WERI-Rb-1 (cell line): ENCODE results near the gene ID1.

ENCODE experiments used
- DNase-seq: peaks from one replicate; pipeline ENCODE4 v3.0.0-alpha.2; 2020
- H3K27ac ChIP-seq: fragments of 250-450 bp; sonication (Bioruptor Pico); 2 replicates; pipeline ENCODE4 v1.5.1; 2020; ENCODE audit warnings: mild to moderate bottlenecking, moderate library complexity
- H3K27me3 ChIP-seq: fragments of 250-450 bp; sonication (Bioruptor Pico); 2 replicates; pipeline ENCODE4 v1.5.1; 2021; ENCODE audit warnings: mild to moderate bottlenecking, low read depth, moderate library complexity; ENCODE audit not compliant: insufficient read depth, severe bottlenecking
- H3K36me3 ChIP-seq: fragments of 250-450 bp; sonication (Bioruptor Pico); 2 replicates; pipeline ENCODE4 v1.5.1; 2020; ENCODE audit warnings: mild to moderate bottlenecking, moderate library complexity
- H3K4me3 ChIP-seq: 2 replicates; pipeline ENCODE4 v1.5.1; 2011; ENCODE audit warnings: low read depth, mild to moderate bottlenecking, control low read depth, low read length
- H3K9me3 ChIP-seq: fragments of 250-450 bp; sonication (Bioruptor Pico); 2 replicates; pipeline ENCODE4 v1.5.1; 2021; ENCODE audit warnings: mild to moderate bottlenecking, moderate library complexity; ENCODE audit not compliant: severe bottlenecking
- TF ChIP-seq, protein P1 (sequence below): IDR thresholded peaks from 2 replicates; pipeline ENCODE4 v1.5.1; 2011; ENCODE audit warnings: low read depth, mild to moderate bottlenecking, control low read depth, inconsistent platforms, low read length

Gene ID1, protein sequence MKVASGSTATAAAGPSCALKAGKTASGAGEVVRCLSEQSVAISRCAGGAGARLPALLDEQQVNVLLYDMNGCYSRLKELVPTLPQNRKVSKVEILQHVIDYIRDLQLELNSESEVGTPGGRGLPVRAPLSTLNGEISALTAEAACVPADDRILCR

DNA sequence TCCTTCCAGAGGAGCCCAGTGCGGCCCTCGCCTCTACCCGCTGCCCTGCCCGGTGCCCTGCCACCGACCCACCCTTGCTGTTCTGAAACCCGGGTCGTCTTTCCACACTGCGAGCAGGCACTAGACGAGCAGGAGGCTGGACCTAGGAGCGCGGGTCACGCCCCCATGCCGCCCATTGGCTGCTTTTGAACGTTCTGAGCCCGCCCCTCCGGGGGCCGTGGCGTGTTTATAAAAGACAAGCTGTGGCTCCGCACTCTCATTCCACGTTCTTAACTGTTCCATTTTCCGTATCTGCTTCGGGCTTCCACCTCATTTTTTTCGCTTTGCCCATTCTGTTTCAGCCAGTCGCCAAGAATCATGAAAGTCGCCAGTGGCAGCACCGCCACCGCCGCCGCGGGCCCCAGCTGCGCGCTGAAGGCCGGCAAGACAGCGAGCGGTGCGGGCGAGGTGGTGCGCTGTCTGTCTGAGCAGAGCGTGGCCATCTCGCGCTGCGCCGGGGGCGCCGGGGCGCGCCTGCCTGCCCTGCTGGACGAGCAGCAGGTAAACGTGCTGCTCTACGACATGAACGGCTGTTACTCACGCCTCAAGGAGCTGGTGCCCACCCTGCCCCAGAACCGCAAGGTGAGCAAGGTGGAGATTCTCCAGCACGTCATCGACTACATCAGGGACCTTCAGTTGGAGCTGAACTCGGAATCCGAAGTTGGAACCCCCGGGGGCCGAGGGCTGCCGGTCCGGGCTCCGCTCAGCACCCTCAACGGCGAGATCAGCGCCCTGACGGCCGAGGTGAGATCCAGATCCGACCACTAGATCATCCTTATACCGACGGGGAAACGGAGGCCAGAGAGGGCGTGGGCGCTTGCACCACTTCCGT is at the start of gene ID1:
Gene ID1 (plus strand): TSS at position 259 of the 871 bp plus-strand sequence. CDS start 99 bp downstream, at position 358.
- H3K27ac ChIP-seq, result peak within 1 kb of the TSS; percentile 99
- H3K9me3 ChIP-seq, result no peaks in the 10 kb centered on the region
- peaks cover 23% of the 10 kb centered on the region for H3K36me3 ChIP-seq
- peak; percentile 98 for DNase-seq
- peak within 1 kb of the TSS; percentile 87 for H3K4me3 ChIP-seq
- TF ChIP-seq, protein P1, sequence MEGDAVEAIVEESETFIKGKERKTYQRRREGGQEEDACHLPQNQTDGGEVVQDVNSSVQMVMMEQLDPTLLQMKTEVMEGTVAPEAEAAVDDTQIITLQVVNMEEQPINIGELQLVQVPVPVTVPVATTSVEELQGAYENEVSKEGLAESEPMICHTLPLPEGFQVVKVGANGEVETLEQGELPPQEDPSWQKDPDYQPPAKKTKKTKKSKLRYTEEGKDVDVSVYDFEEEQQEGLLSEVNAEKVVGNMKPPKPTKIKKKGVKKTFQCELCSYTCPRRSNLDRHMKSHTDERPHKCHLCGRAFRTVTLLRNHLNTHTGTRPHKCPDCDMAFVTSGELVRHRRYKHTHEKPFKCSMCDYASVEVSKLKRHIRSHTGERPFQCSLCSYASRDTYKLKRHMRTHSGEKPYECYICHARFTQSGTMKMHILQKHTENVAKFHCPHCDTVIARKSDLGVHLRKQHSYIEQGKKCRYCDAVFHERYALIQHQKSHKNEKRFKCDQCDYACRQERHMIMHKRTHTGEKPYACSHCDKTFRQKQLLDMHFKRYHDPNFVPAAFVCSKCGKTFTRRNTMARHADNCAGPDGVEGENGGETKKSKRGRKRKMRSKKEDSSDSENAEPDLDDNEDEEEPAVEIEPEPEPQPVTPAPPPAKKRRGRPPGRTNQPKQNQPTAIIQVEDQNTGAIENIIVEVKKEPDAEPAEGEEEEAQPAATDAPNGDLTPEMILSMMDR, result no peak
- H3K27me3 ChIP-seq, result no peaks in the 10 kb centered on the region

DNA sequence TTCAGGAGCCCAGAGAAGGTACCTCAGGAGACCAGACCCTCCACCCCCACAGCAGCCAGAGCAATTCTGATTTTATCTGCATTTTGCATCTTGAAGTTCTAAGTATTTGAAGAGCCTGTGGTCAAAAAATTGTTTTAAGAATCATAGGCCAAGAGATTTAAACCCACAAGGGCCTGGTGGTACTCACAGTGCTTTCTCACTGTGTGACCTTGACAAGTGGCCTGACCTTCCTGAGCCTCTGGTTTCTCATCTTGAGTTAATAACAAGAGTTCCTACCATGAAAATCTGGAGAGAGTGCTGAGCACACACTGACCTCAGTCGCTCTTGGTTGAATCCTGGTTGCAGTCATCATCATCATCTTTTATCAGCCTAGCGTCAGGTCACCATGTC is 45.4 kb upstream of the ID1 start:
- H3K36me3 ChIP-seq, result peaks cover 65% of the 10 kb centered on the region
- TF ChIP-seq, protein P1, result no peak
- H3K4me3 ChIP-seq, result no peak overlapping the region
- no peak for DNase-seq
- no peaks in the 10 kb centered on the region for H3K27me3 ChIP-seq
- no peak overlapping the region; the same call in 1 of the 2 replicates for H3K27ac ChIP-seq
- H3K9me3 ChIP-seq, result no peaks in the 10 kb centered on the region

DNA sequence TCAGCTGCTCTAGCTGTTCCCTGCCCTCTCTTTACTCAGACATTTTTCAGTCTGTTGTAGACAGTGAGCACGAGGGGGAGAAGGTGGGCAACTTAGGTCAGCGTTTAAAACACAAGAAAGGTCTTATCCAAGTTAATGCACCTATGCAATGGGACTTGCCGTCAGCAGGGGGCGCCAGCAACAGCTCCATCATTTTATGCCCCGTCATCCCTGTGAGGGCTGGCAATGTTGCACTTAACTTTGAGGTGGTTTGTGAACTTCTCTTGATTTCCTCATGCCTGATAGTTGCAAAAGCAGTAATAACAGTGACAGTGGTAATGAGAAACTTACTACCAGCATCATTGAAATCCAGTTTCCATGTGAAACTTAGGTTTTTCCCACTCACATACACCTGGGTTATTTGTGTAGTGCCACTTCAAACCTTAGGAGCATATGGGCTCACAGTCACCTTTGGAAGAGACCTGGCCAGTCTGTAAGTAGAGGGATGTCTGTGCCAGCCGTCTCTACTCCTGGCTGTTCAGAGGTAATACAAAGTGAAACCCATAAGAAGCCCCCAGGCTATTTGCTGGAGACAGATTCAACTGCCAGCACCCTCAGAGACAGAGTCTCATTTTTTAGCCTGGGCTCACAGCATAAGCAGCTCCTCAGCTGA is 44.9 kb upstream of the ID1 start:
- TF ChIP-seq, protein P1, result peak; percentile 91
- peak overlapping the region; percentile 32 for H3K27ac ChIP-seq
- H3K9me3 ChIP-seq, result no peaks in the 10 kb centered on the region
- H3K27me3 ChIP-seq, result no peaks in the 10 kb centered on the region
- H3K36me3 ChIP-seq, result peaks cover 60% of the 10 kb centered on the region
- peak; percentile 71 for DNase-seq
- no peak overlapping the region for H3K4me3 ChIP-seq

DNA sequence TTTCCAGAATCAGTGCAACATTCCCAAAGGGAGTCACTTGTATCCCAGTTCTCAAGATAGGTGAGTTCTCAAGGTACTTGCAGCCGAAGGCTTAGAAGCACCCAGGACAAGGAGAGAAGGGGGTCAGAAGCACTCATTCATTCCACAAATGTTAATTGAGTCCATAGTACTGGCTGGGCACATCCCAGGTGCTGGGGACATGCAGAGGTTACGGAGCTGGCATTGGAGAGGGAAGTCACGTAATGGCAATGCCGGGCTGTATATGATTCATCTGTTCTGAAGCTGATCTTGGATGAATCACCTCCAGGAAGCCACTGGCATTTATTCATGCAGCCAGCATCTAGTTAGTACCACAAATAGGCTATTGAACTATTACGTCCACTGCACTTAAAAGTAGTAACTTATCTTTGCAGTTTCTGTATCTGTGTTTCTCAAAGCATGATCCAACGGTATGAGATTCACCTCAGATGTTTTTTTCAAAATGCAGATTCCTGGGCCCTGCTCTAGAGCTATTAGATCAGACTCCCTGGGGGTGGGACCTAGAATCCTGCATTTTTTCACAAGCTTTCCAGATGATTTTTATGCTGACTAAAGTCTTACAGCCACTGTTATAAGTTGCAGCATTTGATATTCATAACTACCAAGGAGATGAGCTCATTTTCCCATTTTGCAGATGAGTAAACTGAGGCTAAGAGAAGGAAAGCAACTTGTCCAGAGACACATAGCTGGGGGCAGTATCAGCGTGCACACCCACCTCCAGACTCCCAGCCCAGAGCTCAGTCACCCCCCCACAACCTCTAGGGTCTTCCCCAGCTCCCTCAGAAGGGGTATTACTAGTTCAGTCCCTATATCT is 44.1 kb upstream of the ID1 start:
- H3K27ac ChIP-seq, result peak overlapping the region; percentile 32
- H3K4me3 ChIP-seq, result no peak overlapping the region

DNA sequence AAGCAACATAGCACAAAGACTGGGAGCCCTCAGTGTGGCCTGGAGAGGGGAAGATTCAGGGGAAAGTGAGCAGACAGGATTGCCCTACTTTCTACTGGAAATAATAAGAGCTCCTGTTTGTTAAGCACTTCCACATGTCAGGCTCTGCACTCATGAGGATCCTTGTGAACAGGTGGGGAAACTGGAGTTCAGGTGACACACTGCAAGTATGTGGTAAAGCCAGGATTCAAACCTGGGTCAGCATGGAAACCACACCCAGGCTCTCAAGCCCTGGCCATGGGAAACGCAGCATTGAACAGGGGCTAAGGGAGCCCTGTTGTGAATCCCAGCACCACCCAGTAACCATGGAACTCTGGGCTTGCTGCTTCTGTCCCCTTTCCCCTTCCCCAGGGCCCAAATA is 42.8 kb upstream of the ID1 start:
- DNase-seq, result no peak
- peaks cover 64% of the 10 kb centered on the region for H3K36me3 ChIP-seq
- H3K27me3 ChIP-seq, result no peaks in the 10 kb centered on the region
- H3K4me3 ChIP-seq, result no peak overlapping the region
- TF ChIP-seq, protein P1, result no peak
- peak overlapping the region; percentile 6; the same call in 1 of the 2 replicates for H3K27ac ChIP-seq
- H3K9me3 ChIP-seq, result no peaks in the 10 kb centered on the region

More for the DNA sequence above, 44.1 kb upstream of the ID1 start:
- no peaks in the 10 kb centered on the region for H3K27me3 ChIP-seq
- peaks cover 61% of the 10 kb centered on the region for H3K36me3 ChIP-seq
- DNase-seq, result no peak
- no peaks in the 10 kb centered on the region for H3K9me3 ChIP-seq
- TF ChIP-seq, protein P1, result no peak
